ENCODE measurements around the gene KIAA0232. TPM values are rescaled to one million over a fixed set of nuclear protein-coding genes. Genes with fewer than 3 reads are reported as not detected.

KIAA0232 gene
- total and polyA plus RNA-seq, 2 of the 8 experiments (the other 6 are each of a cell fraction or from before 2014, with no cell fraction given), result 5.6 to 23.3 TPM

- Histone ChIP-seq H4K5ac (ENCODE audit: insufficient read length, low read depth, low read length) (no peak overlapping the region), H2BK12ac (ENCODE audit: low read depth, low read length) (no peak overlapping the region), H3K36me3 (ENCODE audit: control insufficient read depth in 2 of 4, insufficient read depth in 4 of 4, low read length in 3 of 4) (peaks cover 5 to 34% (median 25%) of the 10 kb centered on the region in 4 experiments; a peak in 5 of 8 replicates), H3K4me3 (ENCODE audit: extremely low read depth in 1 of 4, insufficient read depth in 2 of 4, low read depth in 3 of 4, low read length in 4 of 4) (no peak overlapping the region), H3K27ac (ENCODE audit: low read depth, low read length) (no peak overlapping the region), H3K23me2 (ENCODE audit: low read depth, low read length) (no peaks in the 10 kb centered on the region), H3K9me3 (ENCODE audit: insufficient read depth in 2 of 2, low read depth in 1 of 2, low read length in 1 of 2) (no peaks in the 10 kb centered on the region), H3K56ac (replicated peaks; ENCODE audit: insufficient read length, low read depth, low read length) (no peak overlapping the region), H3K4ac (replicated peaks; ENCODE audit: insufficient read length, low read depth, low read length) (no peak overlapping the region), H2BK20ac (ENCODE audit: low read length) (no peak overlapping the region), H3K9ac (replicated peaks in 1 of 4; ENCODE audit: extremely low read depth in 1 of 4, low read depth in 3 of 4, low read length in 3 of 4) (no peak overlapping the region), H4K20me1 (replicated peaks in 1 of 2; ENCODE audit: control insufficient read depth in 1 of 2, insufficient read depth in 2 of 2, low read length in 2 of 2) (peaks cover 9% of the 10 kb centered on the region in 2 experiments), H2BK120ac (replicated peaks; ENCODE audit: low read depth, low read length) (no peak overlapping the region), H3K79me2 (ENCODE audit: control insufficient read depth in 1 of 2, insufficient read depth in 2 of 2, low read length in 2 of 2) (no peaks in the 10 kb centered on the region), H2AFZ (ENCODE audit: low read length) (no peak overlapping the region), H3K4me1 (replicated peaks in 1 of 4; ENCODE audit: control insufficient read depth in 3 of 4, insufficient read depth in 4 of 4, low read length in 3 of 4) (no peaks in the 10 kb centered on the region), H2BK5ac (ENCODE audit: low read depth, low read length) (no peak overlapping the region), H4K91ac (replicated peaks; ENCODE audit: insufficient read length, low read length) (no peak overlapping the region), H3K14ac (ENCODE audit: insufficient read length) (no peak overlapping the region), H2AK5ac (ENCODE audit: low read depth, low read length) (no peak overlapping the region), H3K23ac (ENCODE audit: insufficient read length) (no peak overlapping the region), H3K4me2 (ENCODE audit: insufficient read depth in 1 of 2, low read depth in 2 of 2, low read length in 2 of 2) (no peak overlapping the region), H3K79me1 (ENCODE audit: low read depth, low read length) (no peaks in the 10 kb centered on the region), H2BK15ac (ENCODE audit: low read length) (no peak overlapping the region), H3K18ac (ENCODE audit: extremely low read depth, low read length) (no peak overlapping the region), H3K27me3 (replicated peaks in 1 of 4; ENCODE audit: control insufficient read depth in 3 of 4, extremely low read depth in 1 of 4, insufficient read depth in 3 of 4, low read length in 3 of 4) (no peaks in the 10 kb centered on the region), H4K8ac (ENCODE audit: extremely low read depth, insufficient read depth, low read length) (no peak overlapping the region)
- FAIRE-seq (no peak), DNase-seq (ENCODE audit: low read depth in 1 of 2, low spot score in 2 of 2) (no peak)
- no peak for TF ChIP-seq CBX8 (IDR thresholded peaks at IDR 0.05; ENCODE audit: borderline replicate concordance, low read depth, low read length)
- TF ChIP-seq BRCA1 (IDR thresholded peaks at IDR 0.05; ENCODE audit: low read depth, low read length), result no peak
- no peak for TF ChIP-seq BCL11A (IDR thresholded peaks at IDR 0.05; ENCODE audit: low read depth in 2 of 2, low read length in 2 of 2)
- TF ChIP-seq SP1 (IDR thresholded peaks at IDR 0.05; ENCODE audit: low read depth, low read length), result no peak
- no peak for TF ChIP-seq TAF7 (optimal IDR thresholded peaks at IDR 0.05; ENCODE audit: borderline replicate concordance, low read depth, low read length)
- no peak for TF ChIP-seq BACH1 (IDR thresholded peaks at IDR 0.05; ENCODE audit: low read length)
- TF ChIP-seq YY1 (IDR thresholded peaks at IDR 0.05; ENCODE audit: low read depth, low read length), result no peak
- no peak for TF ChIP-seq ASH2L (IDR thresholded peaks at IDR 0.05; ENCODE audit: low read length)
- no peak for TF ChIP-seq JUND (IDR thresholded peaks at IDR 0.05; ENCODE audit: low read length)
- TF ChIP-seq SIRT6 (IDR thresholded peaks at IDR 0.05; ENCODE audit: low read length), result no peak
- no peak for TF ChIP-seq SRF (IDR thresholded peaks at IDR 0.05; ENCODE audit: low read depth, low read length)
- TF ChIP-seq KDM4A (IDR thresholded peaks at IDR 0.05; ENCODE audit: low read depth, low read length, severe bottlenecking), result no peak
- no peak for TF ChIP-seq RAD21 (IDR thresholded peaks at IDR 0.05 in 1 of 2, conservative IDR thresholded peaks at IDR 0.05 in 1 of 2; ENCODE audit: low read depth in 2 of 2, low read length in 2 of 2)
- TF ChIP-seq CHD2 (IDR thresholded peaks at IDR 0.05; ENCODE audit: low read length), result no peak
- TF ChIP-seq EZH2 (IDR thresholded peaks at IDR 0.05; ENCODE audit: low read depth, low read length, severe bottlenecking), result no peak
- WGBS, 2 experiments (ENCODE audit: extremely low coverage in 1 of 2, insufficient coverage in 1 of 2, insufficient read length in 1 of 2, insufficient replicate concordance in 2 of 2, low coverage in 1 of 2, low lambda C conversion rate in 2 of 2, missing lambda C conversion rate in 1 of 2), result 85% methylated on average over 4 of the region's 4 CpGs; no CpG with 5 or more reads in 1 of the 2 experiments
- POLR2A ChIA-PET (ENCODE audit: partially characterized antibody), result interaction anchor here (1.2 kb wide), 1 partner anchor 202 kb away, joined by 4 read pairs; a partner anchor contains a TSS
- CTCF ChIA-PET (ENCODE audit: partially characterized antibody), result interaction anchor here (0.6 to 10.2 kb wide), 7 partner anchors 10 to 207 kb away, joined by 3 to 182 read pairs (median 7); partner anchors contain the start of gene BLOC1S4
Measured at GRCh38 chr4:6875431-6875831, 92.9 kb downstream of the KIAA0232 start.

Data from H1 (cell line).